HCT116 (cell line): ENCODE data around the gene SLC26A3.

Experiments
- ATF3 ChIP-seq: IDR thresholded peaks from 2 replicates; pipeline ENCODE4 v1.6.1; 2012
- CTCF ChIP-seq, 3 experiments: fragments of 200-600 bp in 1 of 3; sonication (generic) in 1 of 3; IDR thresholded peaks in 2 of 3; conservative IDR thresholded peaks in 1 of 3; 2 replicates each; pipeline ENCODE4 v1.5.1; 2012 to 2017; ENCODE audit warnings: low read depth in 2 of 3, low read length in 2 of 3, antibody characterized with exemption in 1 of 3, borderline replicate concordance in 1 of 3, control low read depth in 1 of 3, mild to moderate bottlenecking in 1 of 3, mixed read lengths in 1 of 3, mixed run types in 1 of 3, moderate library complexity in 1 of 3; ENCODE audit not compliant: insufficient read depth in 1 of 3
- EGR1 ChIP-seq: IDR thresholded peaks from 2 replicates; pipeline ENCODE4 v1.6.1; 2012; ENCODE audit warnings: low read depth
- EZH2 ChIP-seq: fragments of 200-600 bp; sonication (generic); IDR thresholded peaks from 2 replicates; pipeline ENCODE4 v1.6.1; 2017; ENCODE audit warnings: antibody characterized with exemption, mixed run types
- EZH2phosphoT487 ChIP-seq: fragments of 200-600 bp; IDR thresholded peaks from 2 replicates; pipeline ENCODE4 v1.6.1; 2018; ENCODE audit warnings: antibody characterized with exemption, borderline replicate concordance
- JUND ChIP-seq: IDR thresholded peaks from 2 replicates; pipeline ENCODE4 v1.6.1; 2012
- MAX ChIP-seq: IDR thresholded peaks from 2 replicates; pipeline ENCODE4 v1.6.1; 2012
- POLR2A ChIP-seq: IDR thresholded peaks from 2 replicates; pipeline ENCODE4 v1.7.0; 2011; ENCODE audit warnings: borderline replicate concordance; ENCODE audit not compliant: insufficient read depth, insufficient read length; ENCODE audit errors: extremely low read depth
- POLR2AphosphoS5 ChIP-seq: IDR thresholded peaks from 2 replicates; pipeline ENCODE4 v1.6.1; 2011; ENCODE audit warnings: mild to moderate bottlenecking, low read depth, low read length, moderate library complexity
- TCF7L2 ChIP-seq: IDR thresholded peaks from 2 replicates; pipeline ENCODE4 v1.7.0; 2011; ENCODE audit warnings: borderline replicate concordance, inconsistent platforms; ENCODE audit not compliant: insufficient read depth, insufficient read length; ENCODE audit errors: extremely low read depth
- ZNF274 ChIP-seq: fragments of 200-500 bp; sonication (Bioruptor generic); IDR thresholded peaks from 2 replicates; pipeline ENCODE4 v1.6.1; 2014; ENCODE audit warnings: mild to moderate bottlenecking, low read depth, low read length, inconsistent platforms

GRCh38 chr7:107838024-107838601 is 35.1 kb upstream of the SLC26A3 start:
- TF ChIP-seq EZH2: no peak
- TF ChIP-seq POLR2AphosphoS5: no peak
- no peak for TF ChIP-seq CTCF (IDR thresholded peaks at IDR 0.05 in 2 of 3, conservative IDR thresholded peaks at IDR 0.05 in 1 of 3; ENCODE audit: borderline replicate concordance in 1 of 3, insufficient read depth in 1 of 3, low read depth in 2 of 3, low read length in 2 of 3)
- no peak for TF ChIP-seq TCF7L2
- TF ChIP-seq MAX: no peak
- TF ChIP-seq ZNF274: no peak
- no peak for TF ChIP-seq ATF3
- no peak for TF ChIP-seq POLR2A
- no peak for TF ChIP-seq EZH2phosphoT487
- TF ChIP-seq EGR1: no peak
- TF ChIP-seq JUND: no peak
